H9 (cell line): ENCODE data around the gene MORC1. TPM values are rescaled to one million over a fixed set of nuclear protein-coding genes. Genes with fewer than 3 reads are reported as not detected.

Experiments used
- DNase-seq: peaks from one replicate; pipeline ENCODE4 v3.0.0-alpha.2; 2017
- H2AFZ ChIP-seq: one replicate; pipeline ENCODE4 v1.6.1; 2013; ENCODE audit warnings: mild to moderate bottlenecking, low read length, control low read depth, moderate library complexity
- H2AK5ac ChIP-seq: 2 replicates; pipeline ENCODE4 v1.6.1; 2013; ENCODE audit warnings: low read length, control low read depth, mixed read lengths; ENCODE audit not compliant: insufficient read length
- H2BK120ac ChIP-seq: one replicate; pipeline ENCODE4 v1.6.1; 2013; ENCODE audit warnings: low read depth, mild to moderate bottlenecking, low read length, control low read depth, inconsistent platforms; ENCODE audit not compliant: poor library complexity, severe bottlenecking
- H2BK12ac ChIP-seq: 2 replicates; pipeline ENCODE4 v1.6.1; 2013; ENCODE audit warnings: low read length, control low read depth, mixed read lengths, low read depth; ENCODE audit not compliant: insufficient read length
- H2BK15ac ChIP-seq: 2 replicates; pipeline ENCODE4 v1.6.1; 2013; ENCODE audit warnings: low read depth, low read length, control low read depth
- H2BK20ac ChIP-seq: one replicate; pipeline ENCODE4 v1.6.1; 2013; ENCODE audit warnings: low read depth, mild to moderate bottlenecking, low read length, control low read depth, inconsistent platforms; ENCODE audit not compliant: poor library complexity, severe bottlenecking
- H2BK5ac ChIP-seq: 2 replicates; pipeline ENCODE4 v1.6.1; 2013; ENCODE audit warnings: low read length, control low read depth, mixed read lengths; ENCODE audit not compliant: insufficient read length
- H3K14ac ChIP-seq: 2 replicates; pipeline ENCODE4 v1.6.1; 2013; ENCODE audit warnings: low read length, control low read depth; ENCODE audit not compliant: insufficient read depth
- H3K18ac ChIP-seq: 2 replicates; pipeline ENCODE4 v1.6.1; 2013; ENCODE audit warnings: low read depth, mild to moderate bottlenecking, mixed read lengths, low read length, control low read depth; ENCODE audit not compliant: insufficient read length
- H3K23ac ChIP-seq: 2 replicates; pipeline ENCODE4 v1.6.1; 2013; ENCODE audit warnings: low read length, control low read depth, mixed read lengths, low read depth; ENCODE audit not compliant: insufficient read length
- H3K23me2 ChIP-seq: 2 replicates; pipeline ENCODE4 v1.6.1; 2013; ENCODE audit warnings: low read depth, mild to moderate bottlenecking, mixed read lengths, low read length, control low read depth; ENCODE audit not compliant: insufficient read length, poor library complexity, severe bottlenecking
- H3K27ac ChIP-seq: 2 replicates; pipeline ENCODE4 v1.5.1; 2013; ENCODE audit warnings: low read length, control low read depth, mixed read lengths, low read depth; ENCODE audit not compliant: insufficient read length
- H3K27me3 ChIP-seq: 2 replicates; pipeline ENCODE4 v1.6.1; 2013; ENCODE audit warnings: low read length, control low read depth, inconsistent platforms; ENCODE audit not compliant: insufficient read depth
- H3K4ac ChIP-seq: 2 replicates; pipeline ENCODE4 v1.6.1; 2013; ENCODE audit warnings: low read depth, mild to moderate bottlenecking, control low read depth, inconsistent platforms, low read length, moderate library complexity
- H3K4me1 ChIP-seq: 2 replicates; pipeline ENCODE4 v1.6.1; 2013; ENCODE audit warnings: low read length, control low read depth, inconsistent platforms; ENCODE audit not compliant: insufficient read depth
- H3K4me2 ChIP-seq: 2 replicates; pipeline ENCODE4 v1.6.1; 2013; ENCODE audit warnings: low read length, control low read depth, mixed read lengths; ENCODE audit not compliant: insufficient read length, insufficient read depth
- H3K56ac ChIP-seq: 2 replicates; pipeline ENCODE4 v1.6.1; 2013; ENCODE audit warnings: low read depth, mild to moderate bottlenecking, mixed read lengths, low read length, control low read depth; ENCODE audit not compliant: insufficient read length
- H3K79me1 ChIP-seq: 2 replicates; pipeline ENCODE4 v1.6.1; 2013; ENCODE audit warnings: low read depth, mild to moderate bottlenecking, moderate library complexity, low read length, control low read depth, inconsistent platforms; ENCODE audit not compliant: insufficient read depth, poor library complexity, severe bottlenecking
- H3K79me2 ChIP-seq: 2 replicates; pipeline ENCODE4 v1.6.1; 2013; ENCODE audit warnings: low read length, control low read depth, inconsistent platforms; ENCODE audit not compliant: insufficient read depth
- H3K9ac ChIP-seq: 2 replicates; pipeline ENCODE4 v1.6.1; 2013; ENCODE audit warnings: low read length, control low read depth, mixed read lengths; ENCODE audit not compliant: insufficient read length; ENCODE audit errors: extremely low read depth
- H3K9me3 ChIP-seq: one replicate; pipeline ENCODE4 v1.6.1; 2013; ENCODE audit warnings: low read depth, low read length, inconsistent platforms; ENCODE audit not compliant: control insufficient read depth
- H3T11ph ChIP-seq: one replicate; pipeline ENCODE4 v1.6.1; 2013; ENCODE audit warnings: mild to moderate bottlenecking, low read length, control low read depth, inconsistent platforms
- H4K20me1 ChIP-seq: one replicate; pipeline ENCODE4 v1.6.1; 2013; ENCODE audit not compliant: control insufficient read depth, insufficient read length, insufficient read depth
- H4K5ac ChIP-seq: 2 replicates; pipeline ENCODE4 v1.6.1; 2013; ENCODE audit warnings: low read depth, mild to moderate bottlenecking, mixed read lengths, low read length, control low read depth; ENCODE audit not compliant: insufficient read length
- H4K8ac ChIP-seq: replicated peaks from 2 replicates; pipeline ENCODE4 v1.6.1; 2013; ENCODE audit warnings: low read length, control low read depth, mixed read lengths, low read depth; ENCODE audit not compliant: insufficient read length
- H4K91ac ChIP-seq: 2 replicates; pipeline ENCODE4 v1.6.1; 2013; ENCODE audit warnings: low read depth, mild to moderate bottlenecking, moderate library complexity, mixed read lengths, low read length, control low read depth; ENCODE audit not compliant: insufficient read length
- H3K27ac Mint-ChIP-seq, 3 experiments: 2 replicates in 2 of 3; 3 replicates in 1 of 3; pipeline ENCODE4 v1.8.0; 2020 to 2021; ENCODE audit warnings: mixed read lengths in 3 of 3, mild to moderate bottlenecking in 1 of 3, moderate library complexity in 1 of 3
- H3K27me3 Mint-ChIP-seq: 2 replicates; pipeline ENCODE4 v1.8.0; 2021; ENCODE audit warnings: low read depth, mild to moderate bottlenecking, moderate library complexity, mixed read lengths
- H3K36me3 Mint-ChIP-seq, 3 experiments: 2 replicates in 2 of 3; 3 replicates in 1 of 3; pipeline ENCODE4 v1.8.0; 2020 to 2021; ENCODE audit warnings: low read depth in 3 of 3, mixed read lengths in 3 of 3; ENCODE audit not compliant: insufficient read depth in 1 of 3
- H3K4me1 Mint-ChIP-seq, 2 experiments: 2 replicates each; pipeline ENCODE4 v1.8.0; 2020; ENCODE audit warnings: mixed read lengths in 2 of 2
- H3K4me3 Mint-ChIP-seq, 2 experiments: 2 replicates in 1 of 2; 3 replicates in 1 of 2; pipeline ENCODE4 v1.8.0; 2020 to 2021; ENCODE audit warnings: mild to moderate bottlenecking in 2 of 2, mixed read lengths in 2 of 2, moderate library complexity in 1 of 2
- H3K9me3 Mint-ChIP-seq, 2 experiments: 2 replicates in 1 of 2; 3 replicates in 1 of 2; pipeline ENCODE4 v1.8.0; 2020; ENCODE audit warnings: mild to moderate bottlenecking in 2 of 2, mixed read lengths in 2 of 2, moderate library complexity in 1 of 2
- CTCF ChIP-seq: fragments of 200-600 bp; sonication (generic); conservative IDR thresholded peaks from 3 replicates; pipeline ENCODE4 v1.8.0; 2021; ENCODE audit warnings: antibody characterized with exemption, mild to moderate bottlenecking
- WGBS: extraction: QIAGEN DNeasy Blood & Tissue Kit; methylation state at CpG from one replicate; pipeline ENCODE4 v1.1.7; 2013; ENCODE audit warnings: missing lambda C conversion rate, low lambda C conversion rate, mixed read lengths; ENCODE audit not compliant: insufficient read length; ENCODE audit errors: extremely low coverage; 5-methylcytosine and 5-hydroxymethylcytosine counted together
- total RNA-seq: library from RNA; stranded (reverse); gene quantifications from 2 replicates; pipeline ENCODE4 v1.2.1, GENCODE V29; 2021

MORC1 gene
- total RNA-seq, 1 experiment from 2014 or later = not detected

- TF ChIP-seq CTCF = no peak
- no peak overlapping the region for H2BK12ac ChIP-seq
- H3K14ac ChIP-seq = no peak overlapping the region
- H3T11ph ChIP-seq = no peak overlapping the region
- H3K4ac ChIP-seq = no peak overlapping the region
- no peaks in the 10 kb centered on the region; the same call in 1 of the 2 replicates for H3K27me3 Mint-ChIP-seq
- H4K5ac ChIP-seq = no peak overlapping the region
- H3K56ac ChIP-seq = no peak overlapping the region
- no peak overlapping the region for H2AK5ac ChIP-seq
- no peak overlapping the region for H3K4me3 Mint-ChIP-seq
- H3K4me1 ChIP-seq = no peaks in the 10 kb centered on the region
- no peaks in the 10 kb centered on the region for H4K20me1 ChIP-seq
- peaks cover 0 to 6% of the 10 kb centered on the region in 2 experiments; a peak in 2 of 5 replicates for H3K9me3 Mint-ChIP-seq
- WGBS = no CpG with 5 or more reads among the region's 1 CpG
- H4K91ac ChIP-seq = no peak overlapping the region
- no peak overlapping the region for H4K8ac ChIP-seq
- H3K4me1 Mint-ChIP-seq = no peaks in the 10 kb centered on the region
- DNase-seq = no peak
- no peak overlapping the region for H3K27ac Mint-ChIP-seq
- no peaks in the 10 kb centered on the region for H3K79me2 ChIP-seq
- H3K27me3 ChIP-seq = no peaks in the 10 kb centered on the region
- H3K23me2 ChIP-seq = no peaks in the 10 kb centered on the region
- H2AFZ ChIP-seq = no peak overlapping the region
- H3K36me3 Mint-ChIP-seq = peaks cover 0 to 4% (median 0%) of the 10 kb centered on the region in 3 experiments; a peak in 3 of 7 replicates
- H2BK15ac ChIP-seq = no peak overlapping the region
- no peak overlapping the region for H3K18ac ChIP-seq
- H3K23ac ChIP-seq = no peak overlapping the region
- no peaks in the 10 kb centered on the region for H3K79me1 ChIP-seq
- no peak overlapping the region for H2BK5ac ChIP-seq
- no peak overlapping the region for H2BK120ac ChIP-seq
- no peak overlapping the region for H2BK20ac ChIP-seq
- no peak overlapping the region for H3K9ac ChIP-seq
- H3K27ac ChIP-seq = no peak overlapping the region
- H3K4me2 ChIP-seq = no peak overlapping the region
- no peaks in the 10 kb centered on the region for H3K9me3 ChIP-seq
Observed at GRCh38 chr3:109155828-109156227, 37.9 kb upstream of the MORC1 start.
